Body of pancreas (tissue), 4 donors: Measurements from ENCODE around the gene MGAT5. TPM values are rescaled to one million over a fixed set of nuclear protein-coding genes. Genes with fewer than 3 reads are reported as not detected.

Experiments used
- ATAC-seq: fragments of 150-250 bp; one replicate; pipeline ENCODE4 v1.9.1; 2016
- DNase-seq, 4 donors: peaks; one replicate each; pipeline ENCODE4 v3.0.0-alpha.2; 2019
- H3K27ac ChIP-seq, 4 donors: fragments of 200-600 bp; sonication (generic); 1 replicate in 3 of 4; 2 replicates in 1 of 4; pipeline versions ENCODE4 v1.5.1 to v1.6.1; 2016 to 2019; ENCODE audit warnings: mild to moderate bottlenecking in 1 of 4, mixed read lengths in 1 of 4, moderate library complexity in 1 of 4
- H3K27me3 ChIP-seq, 2 donors: fragments of 200-600 bp; sonication (generic); one replicate each; pipeline ENCODE4 v1.6.0; 2016; ENCODE audit warnings: mild to moderate bottlenecking in 1 of 2
- H3K36me3 ChIP-seq, 2 donors: fragments of 200-600 bp; sonication (generic); replicated peaks in 1 of 2; 2 replicates each; pipeline ENCODE4 v1.5.1; 2016; ENCODE audit warnings: low read depth in 2 of 2; ENCODE audit not compliant: insufficient read depth in 1 of 2
- H3K4me1 ChIP-seq: fragments of 200-600 bp; sonication (generic); one replicate; pipeline ENCODE4 v1.6.0; 2016
- H3K4me3 ChIP-seq, 2 donors: fragments of 200-600 bp; sonication (generic); 1 replicate in 1 of 2; 2 replicates in 1 of 2; pipeline ENCODE4 v1.5.1; 2016 to 2019
- H3K9me3 ChIP-seq, 3 donors: fragments of 200-600 bp; sonication (generic); 1 replicate in 2 of 3; 2 replicates in 1 of 3; pipeline ENCODE4 v1.5.1; 2016
- POLR2A ChIP-seq, 3 donors: fragments of 450-650 bp; IDR thresholded peaks; one replicate each; pipeline ENCODE4 v1.6.1; 2016; ENCODE audit warnings: antibody characterized with exemption in 3 of 3, mild to moderate bottlenecking in 2 of 3
- WGBS, 2 donors: methylation state at CpG; one replicate each; pipeline ENCODE4 v1.1.5; 2017; 5-methylcytosine and 5-hydroxymethylcytosine counted together
- intact Hi-C: fragments of 100-400 bp; cut with DNase I; formaldehyde crosslinking; loops from one replicate; pipeline ENCODE4 v1.15.1; 2023
- total RNA-seq, 2 donors: library from RNA; depleted of rRNA; stranded (reverse); fragments of >200 nt; gene quantifications; one replicate each; pipeline ENCODE4 v1.1.0, GENCODE V29; 2016
- TF ChIP-seq, protein P1 (sequence below), 7 experiments: fragments of 450-650 bp in 4 of 7; fragments of 200-600 bp in 3 of 7; sonication (generic) in 3 of 7; IDR thresholded peaks; one replicate each; pipeline ENCODE4 v1.5.1; 2016 to 2019; ENCODE audit warnings: antibody characterized with exemption in 7 of 7

Gene MGAT5
- total RNA-seq, 2 donors from 2014 or later = 15.8 to 16.3 TPM

- no peaks in the 10 kb centered on the region for H3K9me3 ChIP-seq
- peak overlapping the region in 1 of 4 donors; percentile 7 for H3K27ac ChIP-seq
- peaks cover 6% of the 10 kb centered on the region for H3K4me1 ChIP-seq
- 86 to 95% methylated on average over 2 of the region's 2 CpGs for WGBS, 2 donors
- intact Hi-C loops = no loop called here
- no peak for DNase-seq
- TF ChIP-seq, protein P1, sequence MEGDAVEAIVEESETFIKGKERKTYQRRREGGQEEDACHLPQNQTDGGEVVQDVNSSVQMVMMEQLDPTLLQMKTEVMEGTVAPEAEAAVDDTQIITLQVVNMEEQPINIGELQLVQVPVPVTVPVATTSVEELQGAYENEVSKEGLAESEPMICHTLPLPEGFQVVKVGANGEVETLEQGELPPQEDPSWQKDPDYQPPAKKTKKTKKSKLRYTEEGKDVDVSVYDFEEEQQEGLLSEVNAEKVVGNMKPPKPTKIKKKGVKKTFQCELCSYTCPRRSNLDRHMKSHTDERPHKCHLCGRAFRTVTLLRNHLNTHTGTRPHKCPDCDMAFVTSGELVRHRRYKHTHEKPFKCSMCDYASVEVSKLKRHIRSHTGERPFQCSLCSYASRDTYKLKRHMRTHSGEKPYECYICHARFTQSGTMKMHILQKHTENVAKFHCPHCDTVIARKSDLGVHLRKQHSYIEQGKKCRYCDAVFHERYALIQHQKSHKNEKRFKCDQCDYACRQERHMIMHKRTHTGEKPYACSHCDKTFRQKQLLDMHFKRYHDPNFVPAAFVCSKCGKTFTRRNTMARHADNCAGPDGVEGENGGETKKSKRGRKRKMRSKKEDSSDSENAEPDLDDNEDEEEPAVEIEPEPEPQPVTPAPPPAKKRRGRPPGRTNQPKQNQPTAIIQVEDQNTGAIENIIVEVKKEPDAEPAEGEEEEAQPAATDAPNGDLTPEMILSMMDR (IDR thresholded peaks at IDR 0.05) = no peak
- TF ChIP-seq POLR2A (IDR thresholded peaks at IDR 0.05) = no peak
- ATAC-seq = no peak
- H3K27me3 ChIP-seq = no peaks in the 10 kb centered on the region
- no peak overlapping the region for H3K4me3 ChIP-seq
- no peaks in the 10 kb centered on the region for H3K36me3 ChIP-seq
Measured at GRCh38 chr2:134287323-134287722, 33.5 kb downstream of the MGAT5 start.

GRCh38 chr2:134288814-134289213, 34.9 kb downstream of the MGAT5 start:
- TF ChIP-seq, protein P1 (IDR thresholded peaks at IDR 0.05) = no peak
- TF ChIP-seq POLR2A (IDR thresholded peaks at IDR 0.05) = no peak
- Histone ChIP-seq H3K4me3 (no peak overlapping the region), H3K4me1 (peaks cover 6% of the 10 kb centered on the region), H3K27ac (no peak overlapping the region), H3K27me3 (no peaks in the 10 kb centered on the region), H3K9me3 (no peaks in the 10 kb centered on the region), H3K36me3 (no peaks in the 10 kb centered on the region)
- DNase-seq (no peak), ATAC-seq (no peak)
- intact Hi-C loops = no loop called here
- 91 to 95% methylated on average over 3 of the region's 3 CpGs for WGBS, 2 donors

GRCh38 chr2:134289225-134289624, 35.4 kb downstream of the MGAT5 start:
- ATAC-seq (no peak), DNase-seq (peak in 3 of 4 donors; percentile 11 to 16 (median 15))
- Histone ChIP-seq H3K36me3 (no peaks in the 10 kb centered on the region), H3K4me1 (peaks cover 6% of the 10 kb centered on the region), H3K27me3 (no peaks in the 10 kb centered on the region), H3K9me3 (no peaks in the 10 kb centered on the region), H3K4me3 (no peak overlapping the region), H3K27ac (no peak overlapping the region)
- WGBS, 2 donors = 87 to 95% methylated on average over 4 to 6 of the region's 6 CpGs
- intact Hi-C loops = no loop called here
- TF ChIP-seq POLR2A (IDR thresholded peaks at IDR 0.05) = no peak
- TF ChIP-seq, protein P1 (IDR thresholded peaks at IDR 0.05) = no peak

DNA sequence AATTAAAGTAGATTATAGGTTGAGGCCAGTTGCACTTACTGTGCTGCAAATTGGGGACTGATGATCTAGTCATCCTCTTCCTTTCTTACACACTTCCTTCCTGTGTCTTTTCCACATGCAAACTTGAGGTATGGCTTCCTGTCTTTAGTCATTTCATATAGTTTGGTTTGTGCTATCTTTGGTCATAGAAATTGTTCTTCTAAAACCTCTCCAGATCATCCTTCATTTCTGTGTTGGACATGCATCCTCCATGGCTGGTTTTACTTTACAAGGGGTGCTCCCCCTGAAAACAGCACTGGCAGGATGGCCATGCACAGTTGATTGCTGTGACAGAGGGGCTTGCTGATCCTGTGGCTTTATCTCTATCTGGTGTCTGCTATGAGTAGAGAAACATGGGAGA, 36.5 kb downstream of the MGAT5 start:
- TF ChIP-seq, protein P1 (IDR thresholded peaks at IDR 0.05) = no peak
- no peak for TF ChIP-seq POLR2A (IDR thresholded peaks at IDR 0.05)
- H3K9me3 ChIP-seq = no peaks in the 10 kb centered on the region
- DNase-seq (no peak), ATAC-seq (no peak)
- H3K27me3 ChIP-seq = no peaks in the 10 kb centered on the region
- H3K27ac ChIP-seq = no peak overlapping the region
- peaks cover 6% of the 10 kb centered on the region for H3K4me1 ChIP-seq
- intact Hi-C loops = no loop called here
- H3K36me3 ChIP-seq = no peaks in the 10 kb centered on the region
- no peak overlapping the region for H3K4me3 ChIP-seq

DNA sequence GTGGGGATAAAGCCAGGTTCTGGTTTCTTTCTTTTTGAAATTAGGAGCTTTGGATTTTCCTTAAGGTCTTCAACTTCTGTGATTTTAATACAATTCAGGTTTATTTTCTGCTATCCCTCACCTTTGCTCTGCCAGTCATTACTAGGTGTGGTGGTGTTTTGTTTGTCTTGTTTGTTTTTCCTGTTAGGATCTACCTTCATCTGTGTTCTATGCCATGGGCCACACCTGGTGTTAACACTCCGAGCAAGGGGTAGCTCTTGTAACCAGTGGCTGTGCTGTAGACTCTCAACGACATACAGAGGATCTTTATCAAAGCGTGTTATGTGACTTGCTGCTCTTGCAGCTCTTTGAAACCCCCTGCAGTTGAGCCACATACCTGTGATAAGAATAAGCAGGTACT, 38.6 kb downstream of the MGAT5 start:
- H3K36me3 ChIP-seq = no peaks in the 10 kb centered on the region
- H3K27ac ChIP-seq = no peak overlapping the region
- peaks cover 6% of the 10 kb centered on the region for H3K4me1 ChIP-seq
- DNase-seq (no peak), ATAC-seq (no peak)
- H3K4me3 ChIP-seq = no peak overlapping the region
- H3K27me3 ChIP-seq = no peaks in the 10 kb centered on the region
- TF ChIP-seq, protein P1 (IDR thresholded peaks at IDR 0.05) = no peak
- no peak for TF ChIP-seq POLR2A (IDR thresholded peaks at IDR 0.05)
- intact Hi-C loops = no loop called here
- 89 to 94% methylated on average over 3 of the region's 3 CpGs for WGBS, 2 donors
- no peaks in the 10 kb centered on the region for H3K9me3 ChIP-seq
